Gastroesophageal sphincter (tissue), 3 donors: Measurements from ENCODE around the gene TMEM26.

Experiments used
- EP300 ChIP-seq: sonication (generic); formaldehyde crosslinking; IDR thresholded peaks from one replicate; pipeline ENCODE4 v1.6.1; 2017; ENCODE audit warnings: antibody characterized with exemption, mild to moderate bottlenecking
- POLR2A ChIP-seq, 2 donors: fragments of 450-650 bp; IDR thresholded peaks; one replicate each; pipeline ENCODE4 v1.6.1; 2017; ENCODE audit warnings: antibody characterized with exemption in 2 of 2, mild to moderate bottlenecking in 2 of 2, moderate library complexity in 1 of 2
- POLR2AphosphoS5 ChIP-seq: sonication (generic); formaldehyde crosslinking; IDR thresholded peaks from one replicate; pipeline ENCODE4 v1.6.1; 2017; ENCODE audit warnings: antibody characterized with exemption
- TF ChIP-seq, protein P1 (sequence below), 4 experiments: fragments of 200-600 bp in 2 of 4; fragments of 450-650 bp in 2 of 4; sonication (generic) in 1 of 4; IDR thresholded peaks; one replicate each; pipeline ENCODE4 v1.5.1; 2017 to 2019; ENCODE audit warnings: antibody characterized with exemption in 4 of 4, mild to moderate bottlenecking in 2 of 4, moderate library complexity in 2 of 4

DNA sequence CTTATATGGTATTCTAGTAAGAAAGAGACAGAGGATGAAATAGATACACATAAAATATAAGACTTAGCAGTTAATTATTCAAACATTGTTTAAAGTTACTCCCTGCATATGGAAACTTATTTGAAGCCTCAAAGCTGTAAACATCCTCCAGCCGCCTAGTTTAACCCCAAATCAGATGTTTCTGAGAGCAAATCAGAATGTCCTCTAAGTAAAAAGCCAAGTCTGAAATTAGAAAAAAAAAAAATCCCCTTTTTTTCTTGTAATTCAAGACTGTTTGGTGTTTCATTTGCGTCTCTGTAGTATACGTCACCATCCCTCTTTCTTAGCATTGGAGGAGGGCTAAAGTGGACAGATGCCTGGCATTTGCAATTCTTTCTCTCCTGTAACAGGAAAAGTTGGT is 46.4 kb downstream of the TMEM26 start:
- TF ChIP-seq POLR2A (IDR thresholded peaks at IDR 0.05) (no peak), EP300 (no peak), POLR2AphosphoS5 (no peak)
- TF ChIP-seq, protein P1, sequence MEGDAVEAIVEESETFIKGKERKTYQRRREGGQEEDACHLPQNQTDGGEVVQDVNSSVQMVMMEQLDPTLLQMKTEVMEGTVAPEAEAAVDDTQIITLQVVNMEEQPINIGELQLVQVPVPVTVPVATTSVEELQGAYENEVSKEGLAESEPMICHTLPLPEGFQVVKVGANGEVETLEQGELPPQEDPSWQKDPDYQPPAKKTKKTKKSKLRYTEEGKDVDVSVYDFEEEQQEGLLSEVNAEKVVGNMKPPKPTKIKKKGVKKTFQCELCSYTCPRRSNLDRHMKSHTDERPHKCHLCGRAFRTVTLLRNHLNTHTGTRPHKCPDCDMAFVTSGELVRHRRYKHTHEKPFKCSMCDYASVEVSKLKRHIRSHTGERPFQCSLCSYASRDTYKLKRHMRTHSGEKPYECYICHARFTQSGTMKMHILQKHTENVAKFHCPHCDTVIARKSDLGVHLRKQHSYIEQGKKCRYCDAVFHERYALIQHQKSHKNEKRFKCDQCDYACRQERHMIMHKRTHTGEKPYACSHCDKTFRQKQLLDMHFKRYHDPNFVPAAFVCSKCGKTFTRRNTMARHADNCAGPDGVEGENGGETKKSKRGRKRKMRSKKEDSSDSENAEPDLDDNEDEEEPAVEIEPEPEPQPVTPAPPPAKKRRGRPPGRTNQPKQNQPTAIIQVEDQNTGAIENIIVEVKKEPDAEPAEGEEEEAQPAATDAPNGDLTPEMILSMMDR (IDR thresholded peaks at IDR 0.05) = no peak
